ENCODE data around the gene DOCK2.

DOCK2 gene

DNA sequence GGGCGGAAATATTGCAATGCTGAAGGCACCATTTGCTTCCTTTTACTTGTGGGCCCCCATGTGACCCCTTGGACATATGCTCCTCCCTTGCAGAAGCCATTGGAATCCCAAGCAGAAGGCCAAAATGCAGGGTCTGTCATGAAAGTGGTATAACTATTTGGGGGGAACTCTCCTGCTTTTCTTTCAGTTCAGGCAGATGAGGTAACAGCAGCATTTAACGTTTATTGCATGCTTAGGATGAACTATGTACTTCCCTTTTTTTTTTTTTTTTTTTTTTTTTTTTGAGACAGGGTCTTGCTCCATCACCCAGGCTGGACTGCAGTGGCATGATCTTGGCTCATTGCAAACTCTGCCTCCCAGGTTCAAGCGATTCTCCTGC, 476.4 kb downstream of the DOCK2 start:
- no peak for DNase-seq (ENCODE audit: low spot score)
- TF ChIP-seq, protein P1, sequence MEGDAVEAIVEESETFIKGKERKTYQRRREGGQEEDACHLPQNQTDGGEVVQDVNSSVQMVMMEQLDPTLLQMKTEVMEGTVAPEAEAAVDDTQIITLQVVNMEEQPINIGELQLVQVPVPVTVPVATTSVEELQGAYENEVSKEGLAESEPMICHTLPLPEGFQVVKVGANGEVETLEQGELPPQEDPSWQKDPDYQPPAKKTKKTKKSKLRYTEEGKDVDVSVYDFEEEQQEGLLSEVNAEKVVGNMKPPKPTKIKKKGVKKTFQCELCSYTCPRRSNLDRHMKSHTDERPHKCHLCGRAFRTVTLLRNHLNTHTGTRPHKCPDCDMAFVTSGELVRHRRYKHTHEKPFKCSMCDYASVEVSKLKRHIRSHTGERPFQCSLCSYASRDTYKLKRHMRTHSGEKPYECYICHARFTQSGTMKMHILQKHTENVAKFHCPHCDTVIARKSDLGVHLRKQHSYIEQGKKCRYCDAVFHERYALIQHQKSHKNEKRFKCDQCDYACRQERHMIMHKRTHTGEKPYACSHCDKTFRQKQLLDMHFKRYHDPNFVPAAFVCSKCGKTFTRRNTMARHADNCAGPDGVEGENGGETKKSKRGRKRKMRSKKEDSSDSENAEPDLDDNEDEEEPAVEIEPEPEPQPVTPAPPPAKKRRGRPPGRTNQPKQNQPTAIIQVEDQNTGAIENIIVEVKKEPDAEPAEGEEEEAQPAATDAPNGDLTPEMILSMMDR (IDR thresholded peaks at IDR 0.05; ENCODE audit: extremely low read depth, missing control alignments): no peak

DNA sequence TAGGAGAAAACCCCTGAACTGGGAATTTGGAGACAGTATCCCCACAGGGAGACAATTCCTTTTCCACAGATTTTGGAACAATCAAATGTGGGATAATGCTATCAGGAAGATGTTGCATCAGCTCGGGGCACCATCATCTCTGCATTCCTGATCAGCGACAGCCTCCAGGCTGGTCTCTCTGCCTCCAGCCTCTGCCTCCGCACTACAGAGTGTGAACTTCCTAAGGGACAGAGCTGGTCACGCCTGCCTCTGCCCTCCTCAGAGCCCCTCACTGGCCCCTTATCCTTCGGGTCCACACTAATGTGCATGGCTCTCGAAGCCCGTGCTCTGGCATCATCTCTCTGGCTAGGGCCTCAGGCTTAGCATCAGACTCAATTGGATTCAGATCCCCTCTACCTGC, 477.2 kb downstream of the DOCK2 start:
- DNase-seq (ENCODE audit: low spot score): no peak
- TF ChIP-seq, protein P1 (IDR thresholded peaks at IDR 0.05; ENCODE audit: extremely low read depth, missing control alignments): no peak

DNA sequence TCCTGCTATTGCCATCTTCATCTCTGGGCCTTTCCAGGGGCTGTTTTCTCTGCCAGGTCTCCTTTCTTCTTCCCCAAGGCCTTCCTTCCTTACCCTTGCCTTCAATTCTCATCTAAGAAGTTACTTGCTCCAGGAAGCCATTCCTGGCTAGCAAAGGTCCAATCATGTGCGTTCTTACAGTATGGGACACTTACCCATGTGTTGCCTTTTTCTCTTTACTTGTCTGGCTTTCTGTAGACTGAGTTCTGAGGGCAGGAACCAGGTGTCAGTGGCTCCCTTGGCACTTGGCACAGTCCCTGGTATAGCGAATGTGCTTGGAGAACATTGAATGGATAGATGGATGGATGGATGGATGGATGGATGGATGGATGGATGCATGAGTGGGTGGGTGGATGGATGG, 478.9 kb downstream of the DOCK2 start:
- TF ChIP-seq, protein P1 (IDR thresholded peaks at IDR 0.05; ENCODE audit: extremely low read depth, missing control alignments): no peak
- DNase-seq (ENCODE audit: low spot score): no peak

DNA sequence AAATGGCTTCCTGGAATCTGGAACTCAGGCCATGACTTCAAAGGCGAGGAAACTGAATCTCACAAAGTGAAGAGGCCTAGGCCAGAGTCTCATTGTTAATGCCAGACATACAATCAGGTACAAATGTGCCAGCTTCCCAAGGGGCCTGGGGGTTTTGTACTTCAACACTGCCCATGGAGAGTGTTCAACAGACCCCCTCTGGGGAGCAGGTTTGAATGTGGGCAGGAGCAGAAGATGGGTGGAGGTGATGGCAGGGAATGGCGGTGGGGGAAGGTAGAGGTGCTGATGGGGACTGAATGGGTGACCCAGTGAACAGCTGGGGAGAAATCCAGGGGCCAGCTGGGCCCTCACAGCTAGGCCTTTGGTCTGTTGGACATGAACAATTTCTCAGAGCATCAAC, 480.7 kb downstream of the DOCK2 start:
- TF ChIP-seq, protein P1 (IDR thresholded peaks at IDR 0.05; ENCODE audit: extremely low read depth, missing control alignments): no peak

DNA sequence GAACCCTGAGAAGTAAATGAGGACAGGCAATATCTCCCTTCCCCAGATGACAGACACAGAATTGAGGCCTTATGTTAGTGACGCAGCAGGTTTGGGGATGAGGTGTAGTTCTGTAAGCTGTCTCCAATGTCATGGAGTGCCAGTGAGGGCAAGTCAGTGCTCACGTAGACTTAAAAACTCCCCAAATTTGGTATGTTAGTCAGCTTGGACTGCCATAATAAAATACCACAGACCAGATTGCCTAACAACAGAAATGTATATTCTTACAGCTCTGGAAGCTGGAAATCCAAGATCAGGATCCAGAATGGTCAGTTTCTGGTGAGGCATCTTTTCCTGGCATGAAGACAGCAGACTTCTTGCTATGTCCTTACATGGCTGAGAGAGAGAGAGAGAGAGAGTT, 483.5 kb downstream of the DOCK2 start:
- TF ChIP-seq, protein P1 (IDR thresholded peaks at IDR 0.05; ENCODE audit: extremely low read depth, missing control alignments): no peak
- no peak for DNase-seq (ENCODE audit: low spot score)

More for the DNA sequence above, 480.7 kb downstream of the DOCK2 start:
- no peak for DNase-seq (ENCODE audit: low spot score)

DNA sequence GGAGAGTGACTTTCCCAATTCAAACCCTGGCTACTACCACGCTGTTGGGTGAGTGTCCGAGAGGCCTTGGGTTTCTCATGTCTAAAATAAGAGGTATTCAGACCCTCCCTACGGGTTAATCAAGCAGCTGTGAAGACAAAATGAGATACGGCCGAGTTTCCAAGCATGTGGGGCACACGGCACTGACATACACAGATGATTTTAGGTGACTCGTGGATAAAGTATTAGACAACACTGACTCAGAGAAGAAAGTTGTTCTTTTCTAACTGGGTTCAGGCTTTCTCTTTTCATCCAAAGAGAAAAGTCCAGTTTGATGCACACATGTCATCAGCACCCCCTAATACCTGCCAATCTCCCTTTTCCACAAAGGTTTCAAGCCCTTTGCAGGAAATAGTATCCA, 484.2 kb downstream of the DOCK2 start:
- TF ChIP-seq, protein P1 (IDR thresholded peaks at IDR 0.05; ENCODE audit: extremely low read depth, missing control alignments): no peak
- no peak for DNase-seq (ENCODE audit: low spot score)

DNA sequence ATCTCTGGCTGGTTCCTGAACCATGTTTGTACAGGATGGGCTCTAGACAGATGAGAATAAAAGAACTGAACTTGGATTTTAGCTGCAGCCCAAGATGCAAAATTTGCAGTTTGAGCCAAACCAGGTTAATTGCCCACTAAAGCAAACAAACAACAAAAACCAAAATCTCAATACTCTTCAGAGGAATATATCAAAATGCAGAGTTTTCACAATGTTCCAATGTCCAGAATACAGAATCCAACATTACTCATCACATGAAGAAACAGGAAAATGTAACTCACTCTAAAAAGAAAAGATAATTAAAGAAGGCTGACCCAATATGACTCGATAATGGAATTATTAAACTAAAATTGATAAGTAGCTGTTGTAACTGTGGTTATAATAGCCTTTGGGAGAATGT, 489.0 kb downstream of the DOCK2 start:
- TF ChIP-seq, protein P1 (IDR thresholded peaks at IDR 0.05; ENCODE audit: extremely low read depth, missing control alignments): no peak
- no peak for DNase-seq (ENCODE audit: low spot score)
